ENCODE data around the gene PNPLA2.

Gene PNPLA2

DNA sequence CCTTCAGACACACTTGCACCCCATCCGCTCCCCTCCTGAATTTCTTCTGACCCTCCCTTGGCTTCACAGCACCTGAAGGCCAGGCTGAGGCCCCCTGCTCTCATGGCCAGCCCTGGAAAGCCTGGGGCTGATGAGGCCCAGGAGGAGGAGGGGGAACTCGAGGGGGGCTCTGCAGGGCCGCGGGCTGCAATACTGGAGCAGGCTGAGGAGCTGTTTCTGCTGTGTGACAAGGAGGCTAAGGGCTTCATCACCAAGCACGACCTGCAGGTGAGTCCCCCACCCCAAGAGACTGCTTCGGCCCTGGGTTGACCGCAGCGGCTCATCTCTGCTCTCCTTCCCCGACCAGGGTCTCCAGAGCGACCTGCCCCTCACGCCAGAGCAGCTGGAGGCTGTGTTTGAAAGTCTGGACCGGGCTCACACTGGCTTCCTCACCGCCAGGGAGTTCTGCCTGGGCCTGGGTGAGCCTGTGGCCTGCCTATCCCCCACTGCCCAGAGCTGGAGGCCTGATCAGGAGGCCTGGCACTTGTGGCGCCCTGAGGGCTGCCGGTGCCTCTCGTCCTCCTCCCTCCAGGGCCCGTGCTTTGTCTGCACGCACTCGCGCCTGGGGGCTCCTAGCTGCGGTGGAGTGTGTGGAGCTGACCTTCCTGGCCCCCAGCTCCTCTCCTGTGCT, 9.9 kb downstream of the PNPLA2 start:
- H3K4me1 ChIP-seq (ENCODE audit: control insufficient read depth, insufficient read depth, low read length), result peaks cover 55% of the 10 kb centered on the region
- H3K4me3 ChIP-seq (ENCODE audit: insufficient read depth, low read depth, low read length), result no peak overlapping the region
- H3K9me3 ChIP-seq (ENCODE audit: control insufficient read depth, low read length), result no peaks in the 10 kb centered on the region
- H3K27ac ChIP-seq (ENCODE audit: insufficient read depth, low read depth, low read length, poor library complexity, severe bottlenecking), result no peak overlapping the region
- 45 to 47% methylated on average over 21 of the region's 21 CpGs for WGBS, 2 experiments
- peaks cover 9% of the 10 kb centered on the region for H3K36me3 ChIP-seq (ENCODE audit: control insufficient read depth, insufficient read depth, low read length)
- H3K27me3 ChIP-seq (ENCODE audit: control insufficient read depth, insufficient read depth, low read length, poor library complexity, severe bottlenecking), result peaks cover 72% of the 10 kb centered on the region

DNA sequence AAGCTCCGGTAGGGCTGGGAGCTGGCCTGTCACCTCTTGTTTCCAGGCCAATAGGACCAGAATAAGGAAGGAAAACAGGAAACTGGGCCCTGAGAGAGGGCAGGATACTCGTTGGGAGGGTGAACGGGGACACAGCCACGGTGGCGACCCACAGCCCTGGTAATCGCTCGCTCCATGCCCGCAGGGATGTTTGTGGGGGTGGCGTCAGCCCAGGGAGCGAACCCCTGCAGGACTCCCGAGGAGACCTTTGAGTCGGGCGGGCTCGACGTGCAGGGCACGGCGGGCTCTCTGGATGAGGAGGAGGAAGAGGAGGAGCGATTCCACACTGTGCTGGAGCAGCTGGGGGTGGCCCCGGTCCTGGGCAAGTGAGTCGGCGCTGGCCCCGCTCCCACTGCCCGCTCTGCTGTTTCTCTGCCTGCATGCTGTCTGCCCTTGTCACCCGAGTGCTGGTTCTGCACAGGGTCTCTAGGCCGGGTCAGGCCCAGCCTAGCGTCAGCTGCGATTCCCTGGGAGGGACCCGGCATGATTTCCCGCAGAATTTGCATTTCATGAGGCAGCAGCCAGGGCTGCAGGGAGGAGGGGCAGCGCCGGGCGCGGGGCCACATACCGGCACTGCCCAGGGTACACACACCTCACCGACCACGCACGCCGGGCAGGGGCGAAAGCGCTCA, 10.6 kb downstream of the PNPLA2 start:
- no peaks in the 10 kb centered on the region for H3K9me3 ChIP-seq (ENCODE audit: control insufficient read depth, low read length)
- no peak overlapping the region for H3K27ac ChIP-seq (ENCODE audit: insufficient read depth, low read depth, low read length, poor library complexity, severe bottlenecking)
- peaks cover 6% of the 10 kb centered on the region for H3K36me3 ChIP-seq (ENCODE audit: control insufficient read depth, insufficient read depth, low read length)
- peaks cover 72% of the 10 kb centered on the region for H3K27me3 ChIP-seq (ENCODE audit: control insufficient read depth, insufficient read depth, low read length, poor library complexity, severe bottlenecking)
- H3K4me1 ChIP-seq (ENCODE audit: control insufficient read depth, insufficient read depth, low read length), result peaks cover 56% of the 10 kb centered on the region
- peak overlapping the region; percentile 33 for H3K4me3 ChIP-seq (ENCODE audit: insufficient read depth, low read depth, low read length)
- WGBS, 2 experiments, result 6 to 7% methylated on average over 40 of the region's 40 CpGs

DNA sequence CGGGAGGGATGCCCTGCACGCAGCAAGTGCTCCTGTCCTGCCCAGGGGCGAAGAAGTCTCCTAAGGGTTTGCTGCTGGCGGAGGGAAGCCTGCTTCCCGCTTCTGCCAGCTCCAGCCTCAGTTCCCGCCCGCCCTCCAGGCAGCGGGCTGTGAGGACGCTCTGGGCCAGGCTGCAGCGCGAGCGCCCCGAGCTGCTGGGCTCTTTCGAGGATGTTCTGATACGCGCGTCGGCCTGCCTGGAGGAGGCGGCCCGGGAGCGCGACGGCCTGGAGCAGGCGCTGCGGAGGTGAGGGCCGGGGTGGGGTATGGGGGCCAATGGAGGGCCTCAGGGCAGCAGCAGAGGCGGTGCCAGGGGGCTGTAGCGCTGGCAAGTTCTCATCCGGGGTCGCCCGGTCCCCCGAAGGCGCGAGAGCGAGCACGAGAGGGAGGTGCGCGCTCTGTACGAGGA, 11.2 kb downstream of the PNPLA2 start:
- 1% methylated on average over 39 of the region's 39 CpGs for WGBS, 2 experiments
- Histone ChIP-seq H3K36me3 (ENCODE audit: control insufficient read depth, insufficient read depth, low read length) (peaks cover under 1% of the 10 kb centered on the region), H3K27me3 (ENCODE audit: control insufficient read depth, insufficient read depth, low read length, poor library complexity, severe bottlenecking) (peaks cover 72% of the 10 kb centered on the region), H3K4me3 (ENCODE audit: insufficient read depth, low read depth, low read length) (peak overlapping the region; percentile 33), H3K9me3 (ENCODE audit: control insufficient read depth, low read length) (no peaks in the 10 kb centered on the region), H3K4me1 (ENCODE audit: control insufficient read depth, insufficient read depth, low read length) (peaks cover 62% of the 10 kb centered on the region), H3K27ac (ENCODE audit: insufficient read depth, low read depth, low read length, poor library complexity, severe bottlenecking) (no peak overlapping the region)

DNA sequence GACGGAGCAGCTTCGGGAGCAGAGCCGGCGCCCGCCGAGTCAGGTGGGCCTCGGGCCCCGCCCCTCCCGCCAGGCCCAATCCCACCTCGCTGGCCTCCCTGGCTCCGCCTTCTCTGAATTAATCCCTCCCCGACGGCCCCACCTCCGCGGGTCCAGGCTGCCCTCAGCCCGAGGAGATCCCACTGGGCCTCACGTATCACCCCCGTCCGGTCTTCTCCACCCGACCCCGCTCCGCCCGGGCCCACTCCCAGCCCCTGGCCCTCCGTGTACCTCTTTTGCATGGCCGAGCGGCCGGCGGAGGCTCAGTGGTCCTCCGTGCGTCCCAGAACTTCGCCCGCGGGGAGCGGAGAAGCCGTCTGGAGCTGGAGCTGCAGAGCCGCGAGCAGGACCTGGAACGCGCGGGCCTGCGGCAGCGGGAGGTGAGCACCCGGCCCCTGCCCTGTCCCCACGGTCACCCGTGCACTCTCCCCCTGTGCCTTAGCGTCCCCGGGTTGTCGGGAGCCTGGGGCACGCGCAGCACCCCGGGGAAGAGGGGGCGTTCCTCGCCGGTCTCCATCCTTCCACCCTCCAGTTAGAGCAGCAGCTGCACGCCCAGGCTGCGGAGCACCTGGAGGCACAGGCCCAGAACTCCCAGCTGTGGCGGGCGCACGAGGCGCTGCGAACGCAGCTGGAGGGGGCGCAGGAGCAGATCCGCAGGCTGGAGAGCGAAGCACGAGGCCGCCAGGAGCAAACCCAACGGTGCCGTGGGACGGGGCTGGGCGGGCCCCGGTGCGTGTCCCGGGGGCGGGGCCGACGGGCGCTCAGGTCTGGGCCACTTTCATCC, 11.8 kb downstream of the PNPLA2 start:
- Histone ChIP-seq H3K27me3 (ENCODE audit: control insufficient read depth, insufficient read depth, low read length, poor library complexity, severe bottlenecking) (peaks cover 71% of the 10 kb centered on the region), H3K4me1 (ENCODE audit: control insufficient read depth, insufficient read depth, low read length) (peaks cover 64% of the 10 kb centered on the region)

DNA sequence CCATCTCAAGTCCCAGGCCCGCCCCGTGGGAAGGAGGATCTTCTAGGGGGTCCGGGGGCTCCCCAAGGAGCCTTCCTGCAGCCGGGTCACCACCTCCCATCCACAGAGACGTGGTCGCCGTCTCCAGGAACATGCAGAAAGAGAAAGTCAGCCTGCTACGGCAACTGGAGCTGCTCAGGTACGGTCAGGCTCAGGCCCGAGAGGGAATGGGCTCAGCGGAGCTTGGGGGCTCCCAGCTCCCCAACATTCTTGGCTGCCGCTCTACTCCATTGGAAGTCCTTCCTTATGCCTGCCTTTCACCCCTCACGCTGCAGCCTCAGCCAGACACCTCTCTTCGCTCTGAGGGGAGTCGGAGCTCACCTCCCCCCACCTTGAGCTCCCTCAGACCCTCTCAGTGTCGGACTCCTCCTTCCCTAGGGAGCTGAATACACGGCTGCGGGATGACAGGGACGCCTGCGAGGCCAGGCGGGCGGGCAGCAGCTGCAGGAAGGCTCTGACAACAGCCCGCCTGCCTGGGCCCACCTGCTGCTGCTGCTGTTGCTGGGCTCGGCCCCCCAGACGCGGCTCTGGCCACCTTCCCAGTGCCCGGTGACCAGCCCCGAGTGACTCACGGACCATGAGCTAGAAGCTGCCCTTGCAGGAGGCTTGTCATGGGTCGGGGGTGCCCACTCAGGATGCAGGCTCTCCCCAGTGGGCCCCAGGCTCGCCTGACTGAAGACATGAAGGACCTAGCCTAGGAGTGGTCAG, 12.6 kb downstream of the PNPLA2 start:
- H3K4me1 ChIP-seq (ENCODE audit: control insufficient read depth, insufficient read depth, low read length), result peaks cover 64% of the 10 kb centered on the region
- H3K27ac ChIP-seq (ENCODE audit: insufficient read depth, low read depth, low read length, poor library complexity, severe bottlenecking), result no peak overlapping the region
- no peaks in the 10 kb centered on the region for H3K36me3 ChIP-seq (ENCODE audit: control insufficient read depth, insufficient read depth, low read length)
- 9 to 13% methylated on average over 31 of the region's 31 CpGs for WGBS, 2 experiments
- H3K27me3 ChIP-seq (ENCODE audit: control insufficient read depth, insufficient read depth, low read length, poor library complexity, severe bottlenecking), result peaks cover 63% of the 10 kb centered on the region
- H3K4me3 ChIP-seq (ENCODE audit: insufficient read depth, low read depth, low read length), result peak overlapping the region; percentile 33
- no peaks in the 10 kb centered on the region for H3K9me3 ChIP-seq (ENCODE audit: control insufficient read depth, low read length)

More for the DNA sequence above, 11.8 kb downstream of the PNPLA2 start:
- H3K9me3 ChIP-seq (ENCODE audit: control insufficient read depth, low read length), result no peaks in the 10 kb centered on the region
- 1% methylated on average over 78 of the region's 78 CpGs for WGBS, 2 experiments
- no peak overlapping the region for H3K27ac ChIP-seq (ENCODE audit: insufficient read depth, low read depth, low read length, poor library complexity, severe bottlenecking)
- no peaks in the 10 kb centered on the region for H3K36me3 ChIP-seq (ENCODE audit: control insufficient read depth, insufficient read depth, low read length)
- H3K4me3 ChIP-seq (ENCODE audit: insufficient read depth, low read depth, low read length), result peak overlapping the region; percentile 33

DNA sequence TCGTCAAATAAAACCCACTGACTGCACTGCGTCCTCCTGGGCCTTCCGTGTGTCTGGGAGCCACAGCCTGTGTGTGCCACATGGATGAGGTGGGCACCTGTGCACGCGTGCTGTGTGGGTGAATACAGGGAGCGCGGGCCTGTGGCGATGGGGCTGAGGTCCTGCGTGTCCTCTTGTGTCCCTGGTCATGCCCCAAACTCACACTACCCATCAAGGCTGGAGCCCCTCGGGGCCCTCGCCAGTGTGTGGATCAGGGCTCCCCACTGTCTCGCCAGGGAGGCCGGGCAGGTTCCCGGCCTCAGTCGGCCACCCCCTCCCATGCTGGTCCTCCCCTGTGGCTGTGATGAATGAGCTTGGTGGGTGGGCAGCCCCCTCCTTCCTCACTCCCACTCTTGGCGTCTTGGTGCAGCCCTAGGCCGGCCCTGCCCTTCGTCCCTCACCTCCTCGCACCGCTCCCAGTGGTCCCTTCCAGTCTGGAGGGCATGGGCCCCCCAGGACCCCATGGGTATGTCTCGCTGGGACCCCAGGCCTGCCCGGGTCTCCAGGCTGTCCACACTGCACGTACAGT, 13.3 kb downstream of the PNPLA2 start:
- 37 to 39% methylated on average over 23 of the region's 23 CpGs for WGBS, 2 experiments
- peaks cover 61% of the 10 kb centered on the region for H3K4me1 ChIP-seq (ENCODE audit: control insufficient read depth, insufficient read depth, low read length)
- H3K9me3 ChIP-seq (ENCODE audit: control insufficient read depth, low read length), result no peaks in the 10 kb centered on the region
- peak overlapping the region; percentile 61 for H3K4me3 ChIP-seq (ENCODE audit: insufficient read depth, low read depth, low read length)
- H3K27me3 ChIP-seq (ENCODE audit: control insufficient read depth, insufficient read depth, low read length, poor library complexity, severe bottlenecking), result peaks cover 56% of the 10 kb centered on the region
- no peak overlapping the region for H3K27ac ChIP-seq (ENCODE audit: insufficient read depth, low read depth, low read length, poor library complexity, severe bottlenecking)
- peaks cover 6% of the 10 kb centered on the region for H3K36me3 ChIP-seq (ENCODE audit: control insufficient read depth, insufficient read depth, low read length)

DNA sequence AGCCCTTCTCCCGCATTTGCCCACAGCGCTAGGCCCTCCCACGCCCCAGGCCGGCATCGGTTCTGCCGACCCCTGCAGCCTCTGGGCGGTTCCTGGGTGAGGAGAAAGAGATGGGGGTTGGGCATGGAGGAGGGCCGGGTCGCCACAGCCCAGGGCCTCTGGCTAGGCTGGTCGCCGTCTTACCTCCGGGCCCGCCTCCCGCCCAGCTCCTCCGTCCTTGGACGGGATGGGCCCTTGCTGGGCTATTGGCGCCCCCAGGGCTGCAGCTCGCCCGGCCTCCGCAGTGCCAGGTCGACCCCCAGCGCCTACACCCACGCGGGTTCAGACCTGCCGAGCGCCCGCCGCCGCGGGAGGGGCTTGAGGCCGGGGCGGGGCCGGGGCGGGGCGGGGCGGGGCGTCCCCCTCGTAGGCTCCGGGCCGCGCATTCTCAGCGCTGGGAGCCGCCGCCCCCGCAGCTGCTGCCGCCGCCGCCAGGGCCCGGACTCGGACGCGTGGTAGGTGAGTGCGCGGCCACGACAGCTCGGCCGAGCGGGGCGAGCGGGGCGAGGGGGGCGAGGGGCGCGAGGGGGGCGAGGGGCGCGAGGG, 13.9 kb downstream of the PNPLA2 start, which contains the start of gene CD151:
Gene CD151 (plus strand): TSS at position 424 of the 585 bp plus-strand sequence. CDS start 3,118 bp downstream, outside the sequence.
- Histone ChIP-seq H3K4me1 (ENCODE audit: control insufficient read depth, insufficient read depth, low read length) (peaks cover 57% of the 10 kb centered on the region), H3K27me3 (ENCODE audit: control insufficient read depth, insufficient read depth, low read length, poor library complexity, severe bottlenecking) (peaks cover 50% of the 10 kb centered on the region), H3K4me3 (ENCODE audit: insufficient read depth, low read depth, low read length) (peak within 1 kb of the TSS; percentile 61), H3K9me3 (ENCODE audit: control insufficient read depth, low read length) (no peaks in the 10 kb centered on the region), H3K36me3 (ENCODE audit: control insufficient read depth, insufficient read depth, low read length) (peaks cover 8% of the 10 kb centered on the region), H3K27ac (ENCODE audit: insufficient read depth, low read depth, low read length, poor library complexity, severe bottlenecking) (no peak within 1 kb of the TSS)
- 0 to 1% methylated on average over 66 to 67 of the region's 67 CpGs for WGBS, 2 experiments

DNA sequence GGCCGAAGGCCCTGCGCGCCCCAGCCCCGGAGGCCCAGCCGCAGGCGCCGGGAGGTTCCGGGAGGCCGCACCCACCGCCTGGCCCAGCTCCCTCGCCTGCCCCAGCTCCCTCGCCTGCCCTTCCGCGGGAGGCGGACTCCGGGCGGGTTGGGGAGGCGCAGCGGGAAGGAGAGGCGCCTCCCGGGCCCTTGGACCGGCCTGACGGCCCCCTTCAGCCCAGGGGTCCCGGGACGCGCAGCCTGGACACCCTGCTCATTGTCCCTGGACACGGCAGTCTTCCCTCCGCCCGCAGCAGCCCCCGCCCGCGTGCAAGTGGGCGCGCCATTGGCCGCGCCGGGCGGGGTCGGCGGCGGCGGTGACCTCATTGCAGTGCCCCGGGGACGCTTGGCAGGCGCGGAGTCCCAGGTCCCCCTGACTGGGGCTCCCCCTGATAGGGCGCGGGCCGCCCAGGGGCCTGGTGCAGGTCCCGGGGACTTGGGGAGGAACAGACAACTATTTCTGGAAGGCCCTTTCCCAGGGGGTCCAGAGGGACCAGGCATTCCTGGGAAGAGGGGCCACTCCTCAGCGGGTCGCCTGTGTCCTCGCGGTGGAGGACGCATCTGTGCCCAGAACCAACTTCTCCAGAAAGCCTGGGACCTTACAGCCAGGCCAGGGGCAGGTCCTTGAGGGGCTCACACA, 14.5 kb downstream of the PNPLA2 start:
- H3K27ac ChIP-seq (ENCODE audit: insufficient read depth, low read depth, low read length, poor library complexity, severe bottlenecking), result no peak overlapping the region
- WGBS, 2 experiments, result 1% methylated on average over 55 of the region's 55 CpGs
- H3K4me1 ChIP-seq (ENCODE audit: control insufficient read depth, insufficient read depth, low read length), result peaks cover 51% of the 10 kb centered on the region
- H3K36me3 ChIP-seq (ENCODE audit: control insufficient read depth, insufficient read depth, low read length), result peaks cover 8% of the 10 kb centered on the region
- no peaks in the 10 kb centered on the region for H3K9me3 ChIP-seq (ENCODE audit: control insufficient read depth, low read length)
- peak overlapping the region; percentile 61 for H3K4me3 ChIP-seq (ENCODE audit: insufficient read depth, low read depth, low read length)
- H3K27me3 ChIP-seq (ENCODE audit: control insufficient read depth, insufficient read depth, low read length, poor library complexity, severe bottlenecking), result peaks cover 43% of the 10 kb centered on the region

DNA sequence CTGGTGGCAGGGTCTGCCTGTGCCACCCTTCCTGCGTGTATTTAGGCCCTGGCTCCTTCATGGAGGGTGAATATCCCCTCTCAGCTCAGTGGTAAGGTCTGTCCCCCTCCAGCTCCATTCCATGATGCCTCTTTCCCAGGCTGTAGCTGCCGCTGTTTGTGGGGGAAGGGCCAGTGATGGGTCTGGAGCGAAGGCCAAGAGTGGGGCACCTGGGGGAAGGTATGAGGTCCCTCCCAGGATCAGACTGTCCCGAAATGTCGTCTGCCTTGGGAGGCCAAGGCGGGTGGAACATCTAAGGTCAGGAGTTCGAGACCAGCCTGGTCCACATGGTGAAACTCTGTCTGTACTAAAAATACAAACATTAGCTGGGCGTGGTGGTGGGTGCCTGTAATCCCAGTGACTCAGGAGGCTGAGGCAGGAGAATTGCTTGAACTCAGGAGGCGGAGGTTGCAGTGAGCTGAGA, 15.2 kb downstream of the PNPLA2 start:
- 53 to 59% methylated on average over 9 of the region's 9 CpGs for WGBS, 2 experiments
- peak overlapping the region; percentile 61 for H3K4me3 ChIP-seq (ENCODE audit: insufficient read depth, low read depth, low read length)
- no peak overlapping the region for H3K27ac ChIP-seq (ENCODE audit: insufficient read depth, low read depth, low read length, poor library complexity, severe bottlenecking)
- peaks cover 45% of the 10 kb centered on the region for H3K4me1 ChIP-seq (ENCODE audit: control insufficient read depth, insufficient read depth, low read length)
- no peaks in the 10 kb centered on the region for H3K9me3 ChIP-seq (ENCODE audit: control insufficient read depth, low read length)
- H3K27me3 ChIP-seq (ENCODE audit: control insufficient read depth, insufficient read depth, low read length, poor library complexity, severe bottlenecking), result peaks cover 37% of the 10 kb centered on the region
- H3K36me3 ChIP-seq (ENCODE audit: control insufficient read depth, insufficient read depth, low read length), result peaks cover 13% of the 10 kb centered on the region

Data from ectodermal cell (in vitro differentiated cells).